Neuronal stem cell (in vitro differentiated cells): ENCODE measurements around the gene TEAD3.

Source experiments
- DNase-seq: peaks from one replicate; pipeline ENCODE4 v3.0.0-alpha.2; 2013; ENCODE audit warnings: low spot score
- H2AFZ ChIP-seq: one replicate; pipeline ENCODE4 v1.6.1; 2013; ENCODE audit warnings: mild to moderate bottlenecking, low read length, inconsistent platforms
- H2AK5ac ChIP-seq: 2 replicates; pipeline ENCODE4 v1.6.1; 2013; ENCODE audit warnings: low read depth, mild to moderate bottlenecking, inconsistent platforms, low read length, moderate library complexity, mixed read lengths
- H2BK120ac ChIP-seq: 2 replicates; pipeline ENCODE4 v1.6.1; 2013; ENCODE audit warnings: low read depth, mild to moderate bottlenecking, inconsistent platforms, low read length, moderate library complexity, mixed read lengths
- H2BK12ac ChIP-seq: one replicate; pipeline ENCODE4 v1.6.1; 2013; ENCODE audit warnings: low read length, inconsistent platforms
- H2BK15ac ChIP-seq: 2 replicates; pipeline ENCODE4 v1.6.1; 2013; ENCODE audit warnings: mild to moderate bottlenecking, low read length, inconsistent platforms, mixed read lengths
- H2BK5ac ChIP-seq: one replicate; pipeline ENCODE4 v1.6.1; 2013; ENCODE audit warnings: inconsistent platforms, mild to moderate bottlenecking, low read length, moderate library complexity
- H3K14ac ChIP-seq: one replicate; pipeline ENCODE4 v1.6.1; 2013; ENCODE audit warnings: low read length, inconsistent platforms
- H3K18ac ChIP-seq: 2 replicates; pipeline ENCODE4 v1.6.1; 2013; ENCODE audit warnings: low read length, inconsistent platforms
- H3K23ac ChIP-seq: 2 replicates; pipeline ENCODE4 v1.6.1; 2013; ENCODE audit warnings: low read depth, mild to moderate bottlenecking, mixed read lengths, low read length, inconsistent platforms; ENCODE audit not compliant: poor library complexity
- H3K27ac ChIP-seq: replicated peaks from 3 replicates; pipeline ENCODE4 v1.5.1; 2013; ENCODE audit warnings: low read length, inconsistent platforms
- H3K27me3 ChIP-seq, 3 experiments: 2 replicates each; pipeline ENCODE4 v1.6.1; 2013; ENCODE audit warnings: low read length in 3 of 3, mild to moderate bottlenecking in 2 of 3, inconsistent platforms in 1 of 3, low read depth in 1 of 3, mixed read lengths in 1 of 3, moderate library complexity in 1 of 3; ENCODE audit not compliant: control insufficient read depth in 3 of 3, insufficient read depth in 3 of 3
- H3K36me3 ChIP-seq, 2 donors: replicated peaks in 1 of 2; 2 replicates each; pipeline ENCODE4 v1.6.1; 2013; ENCODE audit warnings: low read length in 2 of 2; ENCODE audit not compliant: control insufficient read depth in 2 of 2, insufficient read depth in 2 of 2
- H3K4ac ChIP-seq: 2 replicates; pipeline ENCODE4 v1.6.1; 2013; ENCODE audit warnings: inconsistent platforms, mild to moderate bottlenecking, low read length, moderate library complexity
- H3K4me1 ChIP-seq, 2 donors: 1 replicate in 1 of 2; 2 replicates in 1 of 2; pipeline ENCODE4 v1.6.1; 2013; ENCODE audit warnings: low read length in 2 of 2, low read depth in 1 of 2; ENCODE audit not compliant: control insufficient read depth in 2 of 2, insufficient read depth in 1 of 2
- H3K4me2 ChIP-seq: one replicate; pipeline ENCODE4 v1.6.1; 2013; ENCODE audit warnings: mild to moderate bottlenecking, low read length, inconsistent platforms; ENCODE audit not compliant: insufficient read depth, poor library complexity, severe bottlenecking
- H3K4me3 ChIP-seq, 2 donors: 2 replicates each; pipeline ENCODE4 v1.5.1; 2013; ENCODE audit warnings: low read length in 2 of 2, mild to moderate bottlenecking in 2 of 2, inconsistent platforms in 1 of 2, moderate library complexity in 1 of 2
- H3K79me1 ChIP-seq: one replicate; pipeline ENCODE4 v1.6.1; 2013; ENCODE audit warnings: low read depth, mild to moderate bottlenecking, inconsistent platforms, low read length, moderate library complexity
- H3K9ac ChIP-seq: one replicate; pipeline ENCODE4 v1.6.1; 2013; ENCODE audit warnings: mild to moderate bottlenecking, low read depth, low read length, inconsistent platforms; ENCODE audit not compliant: poor library complexity
- H3K9me3 ChIP-seq, 2 donors: replicated peaks in 1 of 2; 2 replicates each; pipeline versions ENCODE3 to v1.6.1; 2013; ENCODE audit warnings: low read length in 2 of 2, mild to moderate bottlenecking in 2 of 2, inconsistent platforms in 1 of 2, low read depth in 1 of 2, mixed read lengths in 1 of 2, moderate library complexity in 1 of 2; ENCODE audit not compliant: control insufficient read depth in 2 of 2, insufficient read depth in 1 of 2
- H4K8ac ChIP-seq: one replicate; pipeline ENCODE4 v1.6.1; 2013; ENCODE audit warnings: low read depth, mild to moderate bottlenecking, inconsistent platforms, low read length, moderate library complexity
- H4K91ac ChIP-seq: one replicate; pipeline ENCODE4 v1.6.1; 2013; ENCODE audit warnings: low read length, low read depth, mild to moderate bottlenecking, inconsistent platforms; ENCODE audit not compliant: poor library complexity
- WGBS, 2 donors: extraction: QIAGEN DNeasy Blood & Tissue Kit; methylation state at CpG; one replicate each; pipeline ENCODE4 v1.1.7; 2013; ENCODE audit warnings: missing lambda C conversion rate in 2 of 2, mixed read lengths in 1 of 2; ENCODE audit not compliant: insufficient read length in 2 of 2, insufficient replicate concordance in 1 of 2; ENCODE audit errors: extremely low coverage in 2 of 2; 5-methylcytosine and 5-hydroxymethylcytosine counted together

Gene TEAD3

GRCh38 chr6:35499372-35499771, 2.5 kb upstream of the TEAD3 start:
- Histone ChIP-seq H3K18ac (no peak overlapping the region), H3K4me1 (peaks cover 25 to 30% of the 10 kb centered on the region in 2 donors), H3K4me3 (no peak overlapping the region), H4K91ac (no peak overlapping the region), H3K14ac (no peak overlapping the region), H3K23ac (no peak overlapping the region), H2AK5ac (no peak overlapping the region), H3K27me3 (no peaks in the 10 kb centered on the region), H2BK12ac (no peak overlapping the region), H2BK5ac (no peak overlapping the region), H3K36me3 (no peaks in the 10 kb centered on the region), H3K4ac (no peak overlapping the region), H3K9ac (no peak overlapping the region), H3K27ac (no peak overlapping the region), H3K79me1 (peaks cover under 1% of the 10 kb centered on the region), H2BK15ac (no peak overlapping the region), H3K9me3 (no peaks in the 10 kb centered on the region), H2BK120ac (no peak overlapping the region), H3K4me2 (no peak overlapping the region), H4K8ac (no peak overlapping the region), H2AFZ (no peak overlapping the region)
- no peak for DNase-seq
- WGBS, 2 donors = no CpG with 5 or more reads among the region's 4 CpGs

GRCh38 chr6:35498422-35499067, 1.7 kb upstream of the TEAD3 start:
- peak overlapping the region; percentile 92 for H2AFZ ChIP-seq
- H3K4ac ChIP-seq = peak overlapping the region; percentile 60
- peak overlapping the region; percentile 95 for H2BK12ac ChIP-seq
- peak overlapping the region; percentile 98 for H2AK5ac ChIP-seq
- DNase-seq = no peak
- H3K23ac ChIP-seq = peak overlapping the region; percentile 94
- H2BK120ac ChIP-seq = peak overlapping the region; percentile 93
- peak overlapping the region; percentile 95 for H3K9ac ChIP-seq
- peaks cover 31 to 38% of the 10 kb centered on the region in 2 donors for H3K4me1 ChIP-seq
- H3K36me3 ChIP-seq = no peaks in the 10 kb centered on the region
- H3K27ac ChIP-seq = no peak overlapping the region
- peak overlapping the region; percentile 81 for H3K4me2 ChIP-seq
- H2BK15ac ChIP-seq = peak overlapping the region; percentile 96
- H3K27me3 ChIP-seq = no peaks in the 10 kb centered on the region
- peak overlapping the region; percentile 95 for H4K8ac ChIP-seq
- peak overlapping the region; percentile 98 for H3K18ac ChIP-seq
- peaks cover 5% of the 10 kb centered on the region for H3K79me1 ChIP-seq
- peak overlapping the region; percentile 25 for H3K14ac ChIP-seq
- peak overlapping the region; percentile 64 to 83 for H3K4me3 ChIP-seq
- no CpG with 5 or more reads among the region's 14 CpGs for WGBS, 2 donors
- H3K9me3 ChIP-seq = no peaks in the 10 kb centered on the region
- no peak overlapping the region for H4K91ac ChIP-seq
- peak overlapping the region; percentile 4 for H2BK5ac ChIP-seq

GRCh38 chr6:35497571-35498421, 917 bp upstream of the TEAD3 start:
- H3K4ac ChIP-seq = peak overlapping the region; percentile 60
- peak overlapping the region; percentile 96 for H2BK15ac ChIP-seq
- H3K4me2 ChIP-seq = peak overlapping the region; percentile 81
- peaks cover 9% of the 10 kb centered on the region for H3K79me1 ChIP-seq
- H3K27me3 ChIP-seq = no peaks in the 10 kb centered on the region
- H3K23ac ChIP-seq = peak overlapping the region; percentile 94
- peaks cover 0 to 2% of the 10 kb centered on the region in 2 donors for H3K9me3 ChIP-seq
- H2BK5ac ChIP-seq = peak overlapping the region; percentile 4
- H2AFZ ChIP-seq = peak overlapping the region; percentile 92
- peaks cover 0 to 3% of the 10 kb centered on the region in 2 donors for H3K36me3 ChIP-seq
- peak overlapping the region; percentile 98 for H3K18ac ChIP-seq
- WGBS, 2 donors = no CpG with 5 or more reads among the region's 77 CpGs
- peak overlapping the region; percentile 89 for H3K27ac ChIP-seq
- peak overlapping the region; percentile 98 for H4K8ac ChIP-seq
- H3K4me3 ChIP-seq = peak overlapping the region; percentile 64 to 83
- peak overlapping the region; percentile 95 for H2BK12ac ChIP-seq
- peak overlapping the region; percentile 98 for H2AK5ac ChIP-seq
- H3K4me1 ChIP-seq = peaks cover 37 to 45% of the 10 kb centered on the region in 2 donors
- peak; percentile 48 for DNase-seq
- peak overlapping the region; percentile 95 for H3K9ac ChIP-seq
- peak overlapping the region; percentile 95 for H2BK120ac ChIP-seq
- peak overlapping the region; percentile 82 for H4K91ac ChIP-seq
- H3K14ac ChIP-seq = peak overlapping the region; percentile 89
